Parathyroid adenoma (tissue), 2 donors: ENCODE measurements around the gene CD81.

Source experiments
- H2AFZ ChIP-seq: fragments of 300-600 bp; sonication (generic); one replicate; pipeline ENCODE4 v1.7.0; 2017; ENCODE audit warnings: antibody characterized with exemption, mild to moderate bottlenecking
- H3K27ac ChIP-seq: fragments of 300-600 bp; sonication (generic); one replicate; pipeline ENCODE4 v1.7.0; 2017
- H3K27me3 ChIP-seq: fragments of 300-600 bp; sonication (generic); one replicate; pipeline ENCODE4 v1.7.0; 2017; ENCODE audit warnings: low read length; ENCODE audit not compliant: control insufficient read depth, insufficient read depth
- H3K36me3 ChIP-seq: fragments of 300-600 bp; sonication (generic); one replicate; pipeline ENCODE4 v1.7.0; 2017; ENCODE audit warnings: low read length; ENCODE audit not compliant: control insufficient read depth, insufficient read depth
- H3K4me1 ChIP-seq: fragments of 300-600 bp; sonication (generic); one replicate; pipeline ENCODE4 v1.7.0; 2017; ENCODE audit warnings: control low read depth
- H3K4me2 ChIP-seq: fragments of 300-600 bp; sonication (generic); one replicate; pipeline ENCODE4 v1.7.0; 2017; ENCODE audit warnings: low read length
- H3K4me3 ChIP-seq: fragments of 300-600 bp; sonication (generic); one replicate; pipeline ENCODE4 v1.7.0; 2017; ENCODE audit warnings: low read depth, low read length
- H3K79me2 ChIP-seq: fragments of 300-600 bp; sonication (generic); one replicate; pipeline ENCODE4 v1.7.0; 2017; ENCODE audit warnings: control low read depth
- H3K9ac ChIP-seq: fragments of 300-600 bp; sonication (generic); one replicate; pipeline ENCODE4 v1.7.0; 2017; ENCODE audit warnings: mild to moderate bottlenecking
- H3K9me3 ChIP-seq: fragments of 300-600 bp; sonication (generic); one replicate; pipeline ENCODE4 v1.7.0; 2017; ENCODE audit warnings: low read length; ENCODE audit not compliant: control insufficient read depth
- TF ChIP-seq, protein P1 (sequence below): fragments of 300-600 bp; sonication (generic); IDR thresholded peaks from one replicate; pipeline ENCODE4 v1.7.0; 2017; ENCODE audit warnings: antibody characterized with exemption, mild to moderate bottlenecking
- donor health status: primary hyperparathyroidism.

CD81 gene

GRCh38 chr11:2386591-2386990 lies 9.5 kb downstream of the CD81 start:
- Histone ChIP-seq H3K4me3 (no peak overlapping the region), H3K4me2 (no peak overlapping the region), H3K36me3 (no peaks in the 10 kb centered on the region), H2AFZ (no peak overlapping the region), H3K9me3 (no peaks in the 10 kb centered on the region), H3K79me2 (peaks cover 11% of the 10 kb centered on the region), H3K27me3 (no peaks in the 10 kb centered on the region), H3K9ac (no peak overlapping the region), H3K4me1 (peaks cover 3% of the 10 kb centered on the region), H3K27ac (no peak overlapping the region)
- TF ChIP-seq, protein P1, sequence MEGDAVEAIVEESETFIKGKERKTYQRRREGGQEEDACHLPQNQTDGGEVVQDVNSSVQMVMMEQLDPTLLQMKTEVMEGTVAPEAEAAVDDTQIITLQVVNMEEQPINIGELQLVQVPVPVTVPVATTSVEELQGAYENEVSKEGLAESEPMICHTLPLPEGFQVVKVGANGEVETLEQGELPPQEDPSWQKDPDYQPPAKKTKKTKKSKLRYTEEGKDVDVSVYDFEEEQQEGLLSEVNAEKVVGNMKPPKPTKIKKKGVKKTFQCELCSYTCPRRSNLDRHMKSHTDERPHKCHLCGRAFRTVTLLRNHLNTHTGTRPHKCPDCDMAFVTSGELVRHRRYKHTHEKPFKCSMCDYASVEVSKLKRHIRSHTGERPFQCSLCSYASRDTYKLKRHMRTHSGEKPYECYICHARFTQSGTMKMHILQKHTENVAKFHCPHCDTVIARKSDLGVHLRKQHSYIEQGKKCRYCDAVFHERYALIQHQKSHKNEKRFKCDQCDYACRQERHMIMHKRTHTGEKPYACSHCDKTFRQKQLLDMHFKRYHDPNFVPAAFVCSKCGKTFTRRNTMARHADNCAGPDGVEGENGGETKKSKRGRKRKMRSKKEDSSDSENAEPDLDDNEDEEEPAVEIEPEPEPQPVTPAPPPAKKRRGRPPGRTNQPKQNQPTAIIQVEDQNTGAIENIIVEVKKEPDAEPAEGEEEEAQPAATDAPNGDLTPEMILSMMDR, result no peak

DNA sequence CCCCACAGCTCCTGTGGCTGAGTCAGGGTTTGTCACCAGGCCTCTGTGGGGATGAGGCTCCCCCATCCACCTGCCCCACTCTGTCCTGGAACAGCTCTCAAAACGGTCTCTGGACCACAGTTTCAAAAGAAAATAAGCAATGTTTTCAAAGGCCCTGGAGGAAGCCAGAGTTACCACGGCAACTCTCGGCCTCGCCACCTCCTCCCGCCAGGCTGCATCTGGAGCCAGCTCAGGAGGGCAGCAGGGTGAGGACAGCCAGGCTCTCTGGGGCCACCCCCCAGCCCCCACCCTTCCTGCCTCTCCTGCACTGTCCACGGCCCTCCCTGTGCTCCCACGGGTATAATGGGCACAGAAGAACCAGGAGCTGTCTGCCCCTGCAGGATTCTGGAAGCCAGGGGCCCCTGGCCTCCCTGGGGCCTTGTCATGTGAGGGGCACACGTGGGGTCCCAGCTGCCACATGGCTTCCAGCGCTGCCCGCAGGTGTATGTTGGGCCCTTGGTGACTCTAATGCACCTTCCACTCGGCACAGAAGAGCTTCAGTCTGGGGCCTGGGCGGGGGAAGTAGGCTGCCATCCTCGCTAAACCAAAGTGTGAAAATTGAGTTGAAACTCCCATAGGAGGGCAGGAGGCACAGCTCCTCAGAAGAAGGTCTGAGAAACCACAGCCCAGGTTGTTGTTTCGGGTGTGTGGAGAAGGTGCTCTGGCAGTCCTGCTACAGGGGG lies 10.3 kb downstream of the CD81 start:
- TF ChIP-seq, protein P1, result no peak
- no peaks in the 10 kb centered on the region for H3K36me3 ChIP-seq
- H3K27ac ChIP-seq, result no peak overlapping the region
- no peak overlapping the region for H3K4me3 ChIP-seq
- H3K27me3 ChIP-seq, result no peaks in the 10 kb centered on the region
- H3K79me2 ChIP-seq, result peaks cover 11% of the 10 kb centered on the region
- no peak overlapping the region for H3K9ac ChIP-seq
- peaks cover 3% of the 10 kb centered on the region for H3K4me1 ChIP-seq
- no peak overlapping the region for H3K4me2 ChIP-seq
- no peak overlapping the region for H2AFZ ChIP-seq
- no peaks in the 10 kb centered on the region for H3K9me3 ChIP-seq

- Histone ChIP-seq H3K4me1 (peaks cover 3% of the 10 kb centered on the region), H3K79me2 (peaks cover 11% of the 10 kb centered on the region), H3K4me3 (no peak overlapping the region), H3K9ac (no peak overlapping the region), H2AFZ (no peak overlapping the region), H3K4me2 (no peak overlapping the region), H3K9me3 (no peaks in the 10 kb centered on the region), H3K27me3 (no peaks in the 10 kb centered on the region), H3K27ac (no peak overlapping the region), H3K36me3 (no peaks in the 10 kb centered on the region)
- TF ChIP-seq, protein P1, result no peak
Measured at GRCh38 chr11:2388431-2389376, 11.6 kb downstream of the CD81 start.

GRCh38 chr11:2389377-2390026 lies 12.4 kb downstream of the CD81 start:
- peaks cover 11% of the 10 kb centered on the region for H3K79me2 ChIP-seq
- no peak overlapping the region for H3K27ac ChIP-seq
- H3K9ac ChIP-seq, result no peak overlapping the region
- no peak overlapping the region for H3K4me2 ChIP-seq
- TF ChIP-seq, protein P1, result no peak
- peaks cover 3% of the 10 kb centered on the region for H3K4me1 ChIP-seq
- H3K9me3 ChIP-seq, result no peaks in the 10 kb centered on the region
- H3K36me3 ChIP-seq, result no peaks in the 10 kb centered on the region
- no peak overlapping the region for H2AFZ ChIP-seq
- no peaks in the 10 kb centered on the region for H3K27me3 ChIP-seq
- no peak overlapping the region for H3K4me3 ChIP-seq
